KOPT-K1 (cell line): ENCODE data around the gene TEAD2.
A peak's percentile ranks its signal among the peaks of the same experiment; 100 is the strongest.

Experiments used
- H3K27ac ChIP-seq: fragments of 200-600 bp; sonication (generic); 2 replicates; pipeline ENCODE4 v1.5.1; 2016; ENCODE audit warnings: antibody characterized with exemption, mild to moderate bottlenecking, low read depth, low read length; ENCODE audit not compliant: poor library complexity, severe bottlenecking
- H3K36me3 ChIP-seq: fragments of 200-600 bp; sonication (generic); 2 replicates; pipeline ENCODE4 v1.5.1; 2017; ENCODE audit warnings: antibody characterized with exemption, mild to moderate bottlenecking, low read length, moderate library complexity; ENCODE audit not compliant: insufficient read depth
- H3K9me3 ChIP-seq: fragments of 200-600 bp; sonication (generic); 2 replicates; pipeline ENCODE4 v1.5.1; 2017; ENCODE audit warnings: antibody characterized with exemption, low read length, mild to moderate bottlenecking; ENCODE audit not compliant: insufficient read depth, poor library complexity, severe bottlenecking

TEAD2 gene

GRCh38 chr19:49343123-49343522 lies 19.1 kb downstream of the TEAD2 start:
- peaks cover 3% of the 10 kb centered on the region; the same call in 1 of the 2 replicates for H3K36me3 ChIP-seq
- no peaks in the 10 kb centered on the region for H3K9me3 ChIP-seq
- H3K27ac ChIP-seq = no peak overlapping the region

- peaks cover 3% of the 10 kb centered on the region; the same call in 1 of the 2 replicates for H3K36me3 ChIP-seq
- no peaks in the 10 kb centered on the region for H3K9me3 ChIP-seq
- H3K27ac ChIP-seq = no peak overlapping the region
These were observed 19.9 kb downstream of the TEAD2 start for GRCh38 chr19:49342291-49342721.

- H3K27ac ChIP-seq = no peak overlapping the region
- H3K9me3 ChIP-seq = no peaks in the 10 kb centered on the region
- peaks cover 3% of the 10 kb centered on the region; the same call in 1 of the 2 replicates for H3K36me3 ChIP-seq
These were observed 21.1 kb downstream of the TEAD2 start for GRCh38 chr19:49340865-49341718.

- no peak overlapping the region for H3K27ac ChIP-seq
- H3K36me3 ChIP-seq = peaks cover 3% of the 10 kb centered on the region; the same call in 1 of the 2 replicates
- H3K9me3 ChIP-seq = no peaks in the 10 kb centered on the region
These were observed 21.9 kb downstream of the TEAD2 start for GRCh38 chr19:49340069-49340864.

- Histone ChIP-seq H3K27ac (no peak overlapping the region), H3K36me3 (peaks cover 3% of the 10 kb centered on the region; the same call in 1 of the 2 replicates)
These were observed 22.7 kb downstream of the TEAD2 start for GRCh38 chr19:49339301-49340068.

GRCh38 chr19:49338691-49339300 lies 23.4 kb downstream of the TEAD2 start:
- no peak overlapping the region for H3K27ac ChIP-seq

More at GRCh38 chr19:49339301-49340068, 22.7 kb downstream of the TEAD2 start:
- H3K9me3 ChIP-seq = no peaks in the 10 kb centered on the region

GRCh38 chr19:49338023-49338677 lies 24.1 kb downstream of the TEAD2 start:
- H3K36me3 ChIP-seq = peaks cover 3% of the 10 kb centered on the region; the same call in 1 of the 2 replicates
- H3K27ac ChIP-seq = no peak overlapping the region
- no peaks in the 10 kb centered on the region for H3K9me3 ChIP-seq

More at GRCh38 chr19:49338691-49339300, 23.4 kb downstream of the TEAD2 start:
- H3K9me3 ChIP-seq = no peaks in the 10 kb centered on the region
- H3K36me3 ChIP-seq = peaks cover 3% of the 10 kb centered on the region; the same call in 1 of the 2 replicates

GRCh38 chr19:49337267-49338022 lies 24.8 kb downstream of the TEAD2 start:
- H3K36me3 ChIP-seq = peaks cover 3% of the 10 kb centered on the region; the same call in 1 of the 2 replicates
- H3K27ac ChIP-seq = no peak overlapping the region
- no peaks in the 10 kb centered on the region for H3K9me3 ChIP-seq

- Histone ChIP-seq H3K36me3 (peaks cover 3% of the 10 kb centered on the region; the same call in 1 of the 2 replicates), H3K27ac (no peak overlapping the region), H3K9me3 (no peaks in the 10 kb centered on the region)
These were observed 25.5 kb downstream of the TEAD2 start for GRCh38 chr19:49336482-49337266.

- peaks cover 3% of the 10 kb centered on the region; the same call in 1 of the 2 replicates for H3K36me3 ChIP-seq
- H3K9me3 ChIP-seq = no peaks in the 10 kb centered on the region
- peak overlapping the region; percentile 75 for H3K27ac ChIP-seq
These were observed 26.3 kb downstream of the TEAD2 start for GRCh38 chr19:49335784-49336481.

- Histone ChIP-seq H3K9me3 (no peaks in the 10 kb centered on the region), H3K36me3 (peaks cover 7% of the 10 kb centered on the region; the same call in 1 of the 2 replicates), H3K27ac (peak within 1 kb of the TSS; percentile 75)
These were observed 27.0 kb downstream of the TEAD2 start, which contains the start of gene CD37 for GRCh38 chr19:49335071-49335783. Gene CD37, plus strand, starts transcription at chr19:49335406. Its CDS starts 135 bp downstream, at chr19:49335541.
